ENCODE results near the gene CAMTA1. TPM values are rescaled to one million over a fixed set of nuclear protein-coding genes. Genes with fewer than 3 reads are reported as not detected.
"Not testable (repeated sequence)": the region's sequence is repeated elsewhere in the genome, so short reads cannot be mapped to it uniquely, and the experiment has no call there.

Gene CAMTA1
- total and polyA plus RNA-seq, 8 donors = 13.0 to 54.2 (median 23.6) TPM

GRCh38 chr1:6833804-6834203 lies 48.5 kb downstream of the CAMTA1 start:
- no peak for TF ChIP-seq CTCF (IDR thresholded peaks at IDR 0.05)
- no peak for DNase-seq
- Histone ChIP-seq H3K4me3 (no peak overlapping the region), H3K27me3 (no peaks in the 10 kb centered on the region), H3K9me3 (no peaks in the 10 kb centered on the region), H3K36me3 (no peaks in the 10 kb centered on the region), H3K4me1 (peaks cover 0 to 18% (median 8%) of the 10 kb centered on the region in 3 donors), H3K27ac (no peak overlapping the region)
- ATAC-seq = no peak
- no peak for FAIRE-seq
- intact Hi-C loops (cut with DNase I) = no loop called here
- 87 to 92% methylated on average over 5 of the region's 5 CpGs for WGBS, 2 donors

DNA sequence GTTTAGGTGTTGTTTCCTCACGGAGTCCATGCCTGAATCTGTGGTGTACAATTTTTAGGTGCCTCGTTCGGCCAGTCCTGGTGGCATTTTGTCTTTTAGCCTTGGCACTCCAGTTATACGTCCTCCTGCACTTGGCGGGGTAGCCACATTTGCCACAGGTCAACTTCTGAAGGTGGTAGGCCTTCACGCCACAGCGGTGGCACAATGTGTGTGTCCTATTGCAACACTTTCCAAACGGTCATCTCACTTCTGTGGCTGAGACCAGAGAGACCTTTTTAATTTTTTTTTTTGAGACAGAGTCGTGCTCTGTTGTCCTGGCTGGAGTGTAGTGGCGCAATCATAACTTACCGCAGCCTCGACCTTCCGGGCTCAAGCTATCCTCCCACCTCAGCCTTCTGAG lies 49.1 kb downstream of the CAMTA1 start:
- Histone ChIP-seq H3K4me1 (peaks cover 0 to 18% (median 8%) of the 10 kb centered on the region in 3 donors), H3K4me3 (no peak overlapping the region), H3K27ac (no peak overlapping the region), H3K27me3 (no peaks in the 10 kb centered on the region), H3K9me3 (no peaks in the 10 kb centered on the region), H3K36me3 (no peaks in the 10 kb centered on the region)
- TF ChIP-seq CTCF (IDR thresholded peaks at IDR 0.05) = no peak
- ATAC-seq = no peak
- intact Hi-C loops (cut with DNase I) = no loop called here
- no peak for DNase-seq
- no peak for FAIRE-seq
- WGBS, 2 donors = 94 to 98% methylated on average over 13 of the region's 13 CpGs

DNA sequence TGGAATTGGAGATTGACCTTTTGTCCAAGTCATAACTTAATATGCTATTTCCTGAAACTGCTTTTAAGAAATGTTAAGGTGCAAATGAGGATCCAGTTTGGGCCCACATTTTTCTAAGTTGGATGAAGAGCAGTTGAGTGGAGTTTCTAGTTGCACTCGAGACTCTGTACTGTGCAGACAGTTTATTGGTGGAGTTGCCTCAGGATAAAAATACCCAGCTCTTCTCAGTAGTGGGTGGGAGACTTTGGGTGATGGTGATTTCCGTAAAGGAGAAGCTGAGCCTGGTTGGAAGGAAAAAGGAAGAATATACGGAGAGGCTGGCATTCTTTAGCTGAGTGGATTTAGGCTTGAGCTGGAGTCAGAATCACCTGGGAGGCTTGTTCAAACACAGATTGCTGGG lies 49.9 kb downstream of the CAMTA1 start:
- no peak overlapping the region for H3K27ac ChIP-seq
- TF ChIP-seq CTCF (IDR thresholded peaks at IDR 0.05) = no peak
- ATAC-seq = no peak
- no peaks in the 10 kb centered on the region for H3K36me3 ChIP-seq
- intact Hi-C loops (cut with DNase I) = no loop called here
- no peak overlapping the region for H3K4me3 ChIP-seq
- H3K27me3 ChIP-seq = no peaks in the 10 kb centered on the region
- 94 to 100% methylated on average over 3 of the region's 3 CpGs for WGBS, 2 donors
- H3K9me3 ChIP-seq = no peaks in the 10 kb centered on the region
- peaks cover 0 to 18% (median 8%) of the 10 kb centered on the region in 3 donors for H3K4me1 ChIP-seq
- no peak for FAIRE-seq
- no peak for DNase-seq

GRCh38 chr1:6842301-6842700 lies 57.0 kb downstream of the CAMTA1 start:
- intact Hi-C loops (cut with DNase I) = no loop called here
- WGBS, 2 donors = 86 to 93% methylated on average over 8 of the region's 8 CpGs
- DNase-seq = no peak
- Histone ChIP-seq H3K9me3 (no peaks in the 10 kb centered on the region), H3K27me3 (no peaks in the 10 kb centered on the region), H3K27ac (no peak overlapping the region), H3K4me1 (no peaks in the 10 kb centered on the region), H3K4me3 (no peak overlapping the region), H3K36me3 (no peaks in the 10 kb centered on the region)
- no peak for FAIRE-seq
- ATAC-seq = no peak
- TF ChIP-seq CTCF (IDR thresholded peaks at IDR 0.05) = no peak

DNA sequence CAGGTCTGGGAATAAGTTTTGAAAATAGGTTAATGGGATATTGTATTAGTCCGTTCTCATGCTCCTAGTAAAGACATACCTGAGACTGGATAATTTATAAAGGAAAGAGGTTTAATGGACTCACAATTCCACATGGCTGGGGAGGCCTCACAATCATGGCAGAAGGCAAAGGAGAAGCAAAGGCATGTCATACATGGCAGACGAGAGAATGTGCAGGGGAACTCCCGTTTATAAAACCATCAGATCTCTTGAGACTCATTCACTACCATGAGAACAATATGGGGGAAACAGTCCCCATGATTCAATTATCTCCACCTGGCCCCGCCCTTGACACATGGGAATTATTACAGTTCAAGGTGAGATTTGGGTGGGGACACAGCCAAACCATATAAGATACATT lies 60.5 kb downstream of the CAMTA1 start:
- intact Hi-C loops (cut with DNase I) = not testable (repeated sequence)

More for the DNA sequence above, 60.5 kb downstream of the CAMTA1 start:
- not testable (repeated sequence) for FAIRE-seq, H3K27ac ChIP-seq, H3K9me3 ChIP-seq, ATAC-seq, DNase-seq, H3K4me1 ChIP-seq, H3K4me3 ChIP-seq, H3K27me3 ChIP-seq, H3K36me3 ChIP-seq
- WGBS, 2 donors = 96% methylated on average over 4 of the region's 4 CpGs
